Mammary epithelial cell (primary cell): Measurements from ENCODE around the gene COL18A1.

Experiments
- EZH2 ChIP-seq: IDR thresholded peaks from 2 replicates; pipeline ENCODE4 v1.6.1; 2012; ENCODE audit warnings: low read length, inconsistent platforms, borderline replicate concordance
- TF ChIP-seq, protein P1 (sequence below), 2 donors: IDR thresholded peaks in 1 of 2; conservative IDR thresholded peaks in 1 of 2; 2 replicates each; pipeline ENCODE4 v1.5.1; 2011 to 2012; ENCODE audit warnings: inconsistent platforms in 2 of 2, low read length in 2 of 2, mild to moderate bottlenecking in 2 of 2, control low read depth in 1 of 2, low read depth in 1 of 2; ENCODE audit not compliant: insufficient read depth in 1 of 2; ENCODE audit errors: extremely low read depth in 1 of 2

DNA sequence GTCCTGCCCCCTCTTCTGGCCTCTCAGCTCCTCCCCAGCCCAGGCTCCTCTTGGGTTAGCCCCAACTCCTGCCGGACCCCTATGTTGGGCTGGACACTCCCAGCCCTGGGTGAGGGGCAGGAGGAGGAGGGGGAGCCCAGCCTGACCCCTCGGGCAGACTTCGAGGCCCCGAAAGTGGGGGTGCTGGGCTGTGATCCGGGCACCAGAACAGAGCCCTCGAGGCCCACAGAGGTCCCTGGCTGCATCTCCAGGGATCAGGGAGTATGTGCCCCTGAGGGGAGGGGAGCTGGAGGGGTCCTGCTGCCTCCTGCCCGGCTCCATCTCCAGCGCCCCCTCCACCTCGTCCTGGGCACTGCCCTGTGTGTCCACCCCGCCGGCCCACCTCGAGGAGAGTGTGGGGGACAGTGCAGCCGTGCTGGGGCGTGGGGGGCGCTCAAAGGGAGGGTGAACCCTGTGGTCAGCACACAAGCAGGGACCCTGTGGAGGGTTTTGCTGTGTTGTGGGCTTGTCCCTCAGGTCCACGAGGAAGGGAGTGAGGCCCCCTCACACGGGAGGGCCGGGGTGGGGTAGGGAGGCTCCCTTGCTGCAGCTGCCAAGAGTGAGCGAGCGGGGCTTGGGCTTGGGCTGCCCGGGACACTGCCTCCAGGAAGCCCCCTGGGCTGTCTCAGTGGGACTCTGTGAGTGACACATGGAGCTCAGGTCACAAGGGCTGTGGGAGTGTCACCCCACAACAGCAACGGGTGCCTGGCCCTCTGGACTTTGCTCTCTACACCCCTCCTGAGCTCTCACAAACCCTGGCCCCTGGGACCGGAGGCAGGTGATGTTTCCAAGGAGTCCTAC, 54.4 kb downstream of the COL18A1 start:
- TF ChIP-seq, protein P1, sequence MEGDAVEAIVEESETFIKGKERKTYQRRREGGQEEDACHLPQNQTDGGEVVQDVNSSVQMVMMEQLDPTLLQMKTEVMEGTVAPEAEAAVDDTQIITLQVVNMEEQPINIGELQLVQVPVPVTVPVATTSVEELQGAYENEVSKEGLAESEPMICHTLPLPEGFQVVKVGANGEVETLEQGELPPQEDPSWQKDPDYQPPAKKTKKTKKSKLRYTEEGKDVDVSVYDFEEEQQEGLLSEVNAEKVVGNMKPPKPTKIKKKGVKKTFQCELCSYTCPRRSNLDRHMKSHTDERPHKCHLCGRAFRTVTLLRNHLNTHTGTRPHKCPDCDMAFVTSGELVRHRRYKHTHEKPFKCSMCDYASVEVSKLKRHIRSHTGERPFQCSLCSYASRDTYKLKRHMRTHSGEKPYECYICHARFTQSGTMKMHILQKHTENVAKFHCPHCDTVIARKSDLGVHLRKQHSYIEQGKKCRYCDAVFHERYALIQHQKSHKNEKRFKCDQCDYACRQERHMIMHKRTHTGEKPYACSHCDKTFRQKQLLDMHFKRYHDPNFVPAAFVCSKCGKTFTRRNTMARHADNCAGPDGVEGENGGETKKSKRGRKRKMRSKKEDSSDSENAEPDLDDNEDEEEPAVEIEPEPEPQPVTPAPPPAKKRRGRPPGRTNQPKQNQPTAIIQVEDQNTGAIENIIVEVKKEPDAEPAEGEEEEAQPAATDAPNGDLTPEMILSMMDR (conservative IDR thresholded peaks at IDR 0.05 in 1 of 2, IDR thresholded peaks at IDR 0.05 in 1 of 2; ENCODE audit: extremely low read depth in 1 of 2, insufficient read depth in 1 of 2, low read depth in 1 of 2, low read length in 2 of 2), result no peak
- TF ChIP-seq EZH2, result no peak
